ENCODE measurements around the gene SLX4IP.

- TF ChIP-seq CTCF (conservative IDR thresholded peaks at IDR 0.05; ENCODE audit: low read depth, low read length) (no peak), EZH2phosphoT487 (IDR thresholded peaks at IDR 0.05; ENCODE audit: borderline replicate concordance, low read length) (no peak)
These were observed 103.7 kb downstream of the SLX4IP start for GRCh38 chr20:10538768-10539167.

Measured in PC-3 (cell line).